DOHH2 (cell line): ENCODE measurements around the gene KREMEN2.

Experiments used
- CTCF ChIP-seq: fragments of 200-600 bp; sonication (generic); IDR thresholded peaks from one replicate; pipeline ENCODE4 v1.5.1; 2014; ENCODE audit warnings: antibody characterized with exemption, mild to moderate bottlenecking, low read depth, low read length; ENCODE audit not compliant: poor library complexity, severe bottlenecking
- EZH2phosphoT487 ChIP-seq: fragments of 200-600 bp; sonication (generic); IDR thresholded peaks from 2 replicates; pipeline ENCODE4 v1.6.1; 2017; ENCODE audit warnings: borderline replicate concordance, mild to moderate bottlenecking, antibody characterized with exemption, low read length, moderate library complexity, mixed read lengths

GRCh38 chr16:2981177-2981898, 17.3 kb downstream of the KREMEN2 start:
- TF ChIP-seq CTCF (no peak), EZH2phosphoT487 (no peak)
